Small intestine (tissue), 7 donors: ENCODE measurements around the gene ADARB2. TPM values are rescaled to one million over a fixed set of nuclear protein-coding genes. Genes with fewer than 3 reads are reported as not detected.

ENCODE experiments used
- DNase-seq, 2 donors: peaks; one replicate each; pipeline versions ENCODE4 v3.0.0 to v3.0.0-alpha.2; 2013
- FAIRE-seq: peaks from 2 replicates; lab custom pipeline; 2012; peaks lifted over from hg19 to GRCh38; lab: Jason Lieb, UNC
- H3K27ac ChIP-seq, 3 donors: one replicate each; pipeline ENCODE4 v1.5.1; 2013; ENCODE audit warnings: low read length in 2 of 3, mild to moderate bottlenecking in 2 of 3, control low read depth in 1 of 3, inconsistent platforms in 1 of 3, low read depth in 1 of 3, moderate library complexity in 1 of 3
- H3K27me3 ChIP-seq, 3 donors: one replicate each; pipeline ENCODE4 v1.6.1; 2013; ENCODE audit warnings: low read length in 3 of 3, inconsistent platforms in 1 of 3; ENCODE audit not compliant: control insufficient read depth in 3 of 3, insufficient read depth in 3 of 3
- H3K36me3 ChIP-seq, 3 donors: one replicate each; pipeline ENCODE4 v1.6.1; 2013; ENCODE audit warnings: low read length in 3 of 3, inconsistent platforms in 1 of 3, low read depth in 1 of 3, mild to moderate bottlenecking in 1 of 3, moderate library complexity in 1 of 3; ENCODE audit not compliant: control insufficient read depth in 3 of 3, insufficient read depth in 2 of 3
- H3K4me1 ChIP-seq, 3 donors: one replicate each; pipeline ENCODE4 v1.6.1; 2013; ENCODE audit warnings: low read length in 2 of 3, inconsistent platforms in 1 of 3, low read depth in 1 of 3, mild to moderate bottlenecking in 1 of 3, moderate library complexity in 1 of 3; ENCODE audit not compliant: control insufficient read depth in 3 of 3, insufficient read depth in 2 of 3
- H3K4me3 ChIP-seq, 3 donors: one replicate each; pipeline ENCODE4 v1.5.1; 2013; ENCODE audit warnings: low read length in 3 of 3, control low read depth in 1 of 3, inconsistent platforms in 1 of 3, low read depth in 1 of 3, mild to moderate bottlenecking in 1 of 3, moderate library complexity in 1 of 3
- H3K9me3 ChIP-seq, 2 donors: one replicate each; pipeline ENCODE4 v1.6.1; 2013; ENCODE audit warnings: low read depth in 1 of 2, low read length in 1 of 2; ENCODE audit not compliant: control insufficient read depth in 2 of 2, insufficient read depth in 1 of 2
- WGBS, 3 donors: extraction: QIAGEN DNeasy Blood & Tissue Kit; methylation state at CpG; one replicate each; pipeline ENCODE4 v1.1.7; 2013; 5-methylcytosine and 5-hydroxymethylcytosine counted together
- polyA plus RNA-seq, 4 donors: library from polyadenylated mRNA; stranded (reverse) in 3 of 4; unstranded in 1 of 4; fragments of 200-250 nt in 3 of 4; fragments of 120-200 nt in 1 of 4; gene quantifications; one replicate each; pipeline versions ENCODE4 v1.2.1 to v1.2.3, GENCODE V29; 2013
- donor health status: healthy with polysubstance abuse.
- donor health status: control.
- donor health status: control.
- donor health status: Bipolar disorder and iron deficiency.
- donor health status: healthy.

Gene ADARB2
- polyA plus RNA-seq, 4 donors, result 0.35 to 1.8 (median 0.94) TPM

DNA sequence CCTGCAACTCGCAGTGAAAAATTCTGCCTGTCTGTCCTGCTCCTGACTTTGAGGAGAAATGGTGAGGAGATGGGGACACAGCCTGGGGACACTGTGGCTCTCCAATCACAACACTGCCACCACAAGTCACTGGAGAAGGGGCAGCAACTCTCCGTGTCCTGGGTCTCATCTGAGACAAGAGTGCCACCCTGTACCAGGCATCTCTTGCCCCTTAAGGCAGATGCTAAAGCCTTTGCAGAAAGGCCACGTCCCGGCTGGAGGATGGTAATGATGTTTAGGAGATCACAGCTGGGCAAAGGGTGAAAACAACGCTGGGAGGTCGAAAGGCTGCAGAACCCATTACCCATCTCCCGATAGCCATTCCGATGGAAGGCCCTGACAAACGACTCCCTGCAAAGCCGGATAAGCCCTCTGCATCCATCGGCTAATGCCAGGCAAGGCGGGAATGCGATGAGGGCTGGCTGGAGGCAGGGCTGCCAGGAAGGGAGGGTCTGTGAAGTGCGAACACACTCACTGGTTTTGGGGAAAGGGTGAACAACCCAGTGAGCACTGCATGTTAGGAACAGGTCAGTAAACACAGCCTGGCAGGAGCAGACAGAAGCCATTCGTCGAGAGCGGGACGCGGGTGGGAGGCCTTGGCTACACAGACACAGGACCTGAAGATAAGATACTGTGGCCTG lies 190.8 kb downstream of the ADARB2 start:
- Histone ChIP-seq H3K4me3 (no peak overlapping the region), H3K4me1 (no peaks in the 10 kb centered on the region), H3K36me3 (no peaks in the 10 kb centered on the region), H3K27ac (no peak overlapping the region), H3K9me3 (peaks cover 0 to 8% of the 10 kb centered on the region in 2 donors), H3K27me3 (no peaks in the 10 kb centered on the region)
- FAIRE-seq (no peak), DNase-seq (no peak)
- 73 to 75% (median 74%) methylated on average over 19 of the region's 19 CpGs for WGBS, 3 donors

- Histone ChIP-seq H3K9me3 (peaks cover 0 to 8% of the 10 kb centered on the region in 2 donors), H3K4me1 (no peaks in the 10 kb centered on the region), H3K27ac (no peak overlapping the region), H3K27me3 (no peaks in the 10 kb centered on the region), H3K36me3 (no peaks in the 10 kb centered on the region), H3K4me3 (no peak overlapping the region)
- no peak for FAIRE-seq
- WGBS, 3 donors, result 72 to 83% (median 80%) methylated on average over 7 of the region's 7 CpGs
- DNase-seq, result no peak
These were observed 191.8 kb downstream of the ADARB2 start for GRCh38 chr10:1545524-1545923.

GRCh38 chr10:1544929-1545328 lies 192.4 kb downstream of the ADARB2 start:
- FAIRE-seq (no peak), DNase-seq (no peak)
- no peak overlapping the region for H3K27ac ChIP-seq
- H3K4me1 ChIP-seq, result no peaks in the 10 kb centered on the region
- no peaks in the 10 kb centered on the region for H3K36me3 ChIP-seq
- whole genome bisulfite sequencing, 3 donors, result 63 to 80% (median 74%) methylated on average over 2 of the region's 2 CpGs
- no peak overlapping the region for H3K4me3 ChIP-seq
- H3K9me3 ChIP-seq, result peaks cover 0 to 8% of the 10 kb centered on the region in 2 donors
- no peaks in the 10 kb centered on the region for H3K27me3 ChIP-seq

- FAIRE-seq (no peak), DNase-seq (no peak)
- H3K9me3 ChIP-seq, result peaks cover 0 to 8% of the 10 kb centered on the region in 2 donors
- no peak overlapping the region for H3K27ac ChIP-seq
- no peak overlapping the region for H3K4me3 ChIP-seq
- no peaks in the 10 kb centered on the region for H3K27me3 ChIP-seq
- H3K4me1 ChIP-seq, result no peaks in the 10 kb centered on the region
- 86 to 88% (median 86%) methylated on average over 12 to 13 of the region's 13 CpGs for WGBS, 3 donors
- H3K36me3 ChIP-seq, result no peaks in the 10 kb centered on the region
These were observed 193.1 kb downstream of the ADARB2 start for GRCh38 chr10:1544209-1544673.

GRCh38 chr10:1543596-1543995 lies 193.7 kb downstream of the ADARB2 start:
- no peaks in the 10 kb centered on the region for H3K4me1 ChIP-seq
- H3K27ac ChIP-seq, result no peak overlapping the region
- peaks cover 0 to 8% of the 10 kb centered on the region in 2 donors for H3K9me3 ChIP-seq
- no peaks in the 10 kb centered on the region for H3K36me3 ChIP-seq
- no peaks in the 10 kb centered on the region for H3K27me3 ChIP-seq
- DNase-seq (no peak), FAIRE-seq (no peak)
- H3K4me3 ChIP-seq, result no peak overlapping the region
- 87 to 90% (median 89%) methylated on average over 11 of the region's 11 CpGs for WGBS, 3 donors

DNA sequence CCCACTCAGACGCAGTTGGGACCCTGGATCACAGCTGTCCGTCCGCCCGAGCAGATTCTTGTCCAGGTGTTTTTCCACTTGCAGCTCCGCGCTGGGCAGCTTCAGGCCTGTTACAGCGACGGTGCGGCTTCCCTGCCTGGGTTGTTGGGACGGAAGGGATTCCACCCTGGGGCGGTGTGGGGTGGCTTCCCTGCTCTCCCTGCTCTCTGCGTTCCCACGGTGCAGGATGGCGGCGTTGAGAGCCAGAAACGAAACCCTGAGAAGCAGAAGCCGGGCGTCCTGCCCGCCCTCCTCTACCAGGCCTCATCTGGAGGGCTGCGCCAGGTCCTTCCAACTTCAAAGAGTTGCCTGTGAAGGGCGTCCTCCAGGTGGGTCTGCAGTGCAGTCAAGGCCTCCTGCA lies 194.4 kb downstream of the ADARB2 start:
- no peak overlapping the region for H3K27ac ChIP-seq
- H3K4me3 ChIP-seq, result no peak overlapping the region
- no peak for FAIRE-seq
- H3K9me3 ChIP-seq, result peaks cover 0 to 2% of the 10 kb centered on the region in 2 donors
- no peaks in the 10 kb centered on the region for H3K27me3 ChIP-seq
- no peaks in the 10 kb centered on the region for H3K4me1 ChIP-seq
- no peak for DNase-seq
- 94 to 95% (median 94%) methylated on average over 21 of the region's 21 CpGs for WGBS, 3 donors
- H3K36me3 ChIP-seq, result no peaks in the 10 kb centered on the region

GRCh38 chr10:1540144-1540543 lies 197.2 kb downstream of the ADARB2 start:
- Histone ChIP-seq H3K36me3 (no peaks in the 10 kb centered on the region), H3K4me1 (no peaks in the 10 kb centered on the region), H3K9me3 (no peaks in the 10 kb centered on the region), H3K27ac (no peak overlapping the region), H3K4me3 (no peak overlapping the region), H3K27me3 (no peaks in the 10 kb centered on the region)
- WGBS, 3 donors, result 77 to 86% (median 80%) methylated on average over 11 to 14 of the region's 14 CpGs
- DNase-seq (no peak), FAIRE-seq (no peak)

DNA sequence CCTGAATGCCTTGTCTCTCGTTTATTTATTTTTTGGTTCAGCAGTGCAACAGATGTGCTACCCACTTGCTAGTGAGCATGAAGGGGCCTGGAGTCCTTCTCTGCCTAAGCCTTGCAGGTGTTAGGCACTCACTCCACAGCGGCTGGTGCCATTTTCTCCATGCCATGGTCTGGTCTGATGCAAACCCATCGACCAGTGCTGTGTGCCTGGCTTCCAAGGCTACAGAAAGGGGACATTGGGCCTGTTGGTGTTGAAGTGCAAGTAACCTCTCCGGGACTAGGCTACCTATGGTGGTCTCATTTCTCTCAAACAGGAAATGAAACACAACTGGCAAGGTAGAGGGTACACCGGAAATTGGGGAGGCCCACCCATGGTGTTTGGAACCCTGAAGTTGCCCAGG lies 198.1 kb downstream of the ADARB2 start:
- no peak for DNase-seq
- Histone ChIP-seq H3K9me3 (no peaks in the 10 kb centered on the region), H3K36me3 (no peaks in the 10 kb centered on the region), H3K27me3 (no peaks in the 10 kb centered on the region), H3K27ac (no peak overlapping the region), H3K4me3 (no peak overlapping the region), H3K4me1 (no peaks in the 10 kb centered on the region)
- 76 to 79% (median 78%) methylated on average over 5 of the region's 5 CpGs for WGBS, 3 donors
- no peak for FAIRE-seq
